Measurements from ENCODE around the gene GSTM1.
"Not testable (repeated sequence)": the region's sequence is repeated elsewhere in the genome, so short reads cannot be mapped to it uniquely, and the experiment has no call there.

GSTM1 gene

GRCh38 chr1:109660691-109661026, 27.0 kb upstream of the GSTM1 start:
- not testable (repeated sequence) for DNase-seq

GRCh38 chr1:109661391-109661790, 26.2 kb upstream of the GSTM1 start:
- DNase-seq, result no peak

- DNase-seq, result no peak
Measured at GRCh38 chr1:109664671-109665070, 22.9 kb upstream of the GSTM1 start.

GRCh38 chr1:109667452-109668122, 20.0 kb upstream of the GSTM1 start, which contains the start of gene GSTM2:
Gene GSTM2 (plus strand): TSS chr1:109668057. CDS start chr1:109668116, 59 bp downstream.
- DNase-seq, result peak; percentile 94

GRCh38 chr1:109668123-109668775, 19.4 kb upstream of the GSTM1 start:
- DNase-seq, result no peak

- no peak for DNase-seq
Measured at GRCh38 chr1:109669246-109669948, 18.2 kb upstream of the GSTM1 start.

GRCh38 chr1:109669949-109670302, 17.7 kb upstream of the GSTM1 start:
- DNase-seq, result not testable (repeated sequence)

- no peak for DNase-seq
Measured at GRCh38 chr1:109671067-109671466, 16.6 kb upstream of the GSTM1 start.

- not testable (repeated sequence) for DNase-seq
Measured at GRCh38 chr1:109673861-109674260, 13.8 kb upstream of the GSTM1 start.

GRCh38 chr1:109676683-109677381, 10.8 kb upstream of the GSTM1 start:
- DNase-seq, result not testable (repeated sequence)

GRCh38 chr1:109677459-109677858, 10.2 kb upstream of the GSTM1 start:
- DNase-seq, result no peak

GRCh38 chr1:109678637-109679036, 9.0 kb upstream of the GSTM1 start:
- not testable (repeated sequence) for DNase-seq

- DNase-seq, result not testable (repeated sequence)
Measured at GRCh38 chr1:109684777-109685176, 2.8 kb upstream of the GSTM1 start.

- DNase-seq, result not testable (repeated sequence)
Measured at GRCh38 chr1:109685399-109685798, 2.2 kb upstream of the GSTM1 start.

GRCh38 chr1:109685890-109686289, 1.7 kb upstream of the GSTM1 start:
- not testable (repeated sequence) for DNase-seq

- DNase-seq, result not testable (repeated sequence)
Measured at GRCh38 chr1:109687109-109687508, 508 bp upstream of the GSTM1 start.

- DNase-seq, result no peak
Measured at GRCh38 chr1:109689844-109690405, 2.3 kb downstream of the GSTM1 start.

GRCh38 chr1:109691759-109692158, 4.1 kb downstream of the GSTM1 start:
- DNase-seq, result no peak

GRCh38 chr1:109694400-109694799, 6.8 kb downstream of the GSTM1 start:
- not testable (repeated sequence) for DNase-seq

GRCh38 chr1:109695138-109695537, 7.5 kb downstream of the GSTM1 start:
- not testable (repeated sequence) for DNase-seq

- DNase-seq, result no peak
Measured at GRCh38 chr1:109697066-109697465, 9.4 kb downstream of the GSTM1 start.

- DNase-seq, result not testable (repeated sequence)
Measured at GRCh38 chr1:109697861-109698260, 10.2 kb downstream of the GSTM1 start.

GRCh38 chr1:109702940-109703339, 15.3 kb downstream of the GSTM1 start:
- DNase-seq, result not testable (repeated sequence)

All from CD4-positive, alpha-beta T cell treated with Interleukin-17A for 4 hours (primary cell).